DMS153 (cell line): ENCODE measurements around the gene KDM4B.
"Not testable (repeated sequence)": the region's sequence is repeated elsewhere in the genome, so short reads cannot be mapped to it uniquely, and the experiment has no call there.

Source experiments
- DNase-seq: peaks from one replicate; lab custom pipeline; 2025; lab: John Stamatoyannopoulos, UW

KDM4B gene

GRCh38 chr19:5172859-5173630, 204.1 kb downstream of the KDM4B start:
- DNase-seq = no peak

- DNase-seq = no peak
These were observed 205.1 kb downstream of the KDM4B start for GRCh38 chr19:5173993-5174392.

- DNase-seq = no peak
These were observed 209.0 kb downstream of the KDM4B start for GRCh38 chr19:5177745-5178450.

GRCh38 chr19:5178841-5179240, 209.9 kb downstream of the KDM4B start:
- no peak for DNase-seq

- DNase-seq = no peak
These were observed 210.3 kb downstream of the KDM4B start for GRCh38 chr19:5179256-5179655.

- no peak for DNase-seq
These were observed 212.4 kb downstream of the KDM4B start for GRCh38 chr19:5181329-5181728.

GRCh38 chr19:5182751-5183150, 213.8 kb downstream of the KDM4B start:
- no peak for DNase-seq

- DNase-seq = no peak
These were observed 214.7 kb downstream of the KDM4B start for GRCh38 chr19:5183616-5184015.

GRCh38 chr19:5184930-5185329, 216.0 kb downstream of the KDM4B start:
- DNase-seq = no peak

- DNase-seq = no peak
These were observed 217.6 kb downstream of the KDM4B start for GRCh38 chr19:5186293-5187050.

GRCh38 chr19:5188548-5189317, 219.8 kb downstream of the KDM4B start:
- no peak for DNase-seq

- DNase-seq = no peak
These were observed 220.3 kb downstream of the KDM4B start for GRCh38 chr19:5189318-5189607.

- DNase-seq = no peak
These were observed 222.2 kb downstream of the KDM4B start for GRCh38 chr19:5191091-5191490.

GRCh38 chr19:5192568-5192967, 223.7 kb downstream of the KDM4B start:
- no peak for DNase-seq

GRCh38 chr19:5193192-5193591, 224.3 kb downstream of the KDM4B start:
- no peak for DNase-seq

- no peak for DNase-seq
These were observed 225.7 kb downstream of the KDM4B start for GRCh38 chr19:5194641-5195040.

- not testable (repeated sequence) for DNase-seq
These were observed 226.7 kb downstream of the KDM4B start for GRCh38 chr19:5195587-5195986.

- no peak for DNase-seq
These were observed 227.9 kb downstream of the KDM4B start for GRCh38 chr19:5196832-5197231.

- DNase-seq = no peak
These were observed 231.9 kb downstream of the KDM4B start for GRCh38 chr19:5200844-5201243.

- no peak for DNase-seq
These were observed 233.6 kb downstream of the KDM4B start for GRCh38 chr19:5202553-5202952.
